CD14-positive monocyte (primary cell): Measurements from ENCODE around the gene KIF16B. TPM values are rescaled to one million over a fixed set of nuclear protein-coding genes. Genes with fewer than 3 reads are reported as not detected.

ENCODE experiments used
- DNase-seq, 3 donors: peaks; one replicate each; pipeline ENCODE4 v3.0.0-alpha.2; 2011 to 2022
- H2AFZ ChIP-seq: 2 replicates; pipeline ENCODE4 v1.6.0; 2012; ENCODE audit warnings: mild to moderate bottlenecking, low read depth, low read length, inconsistent platforms; ENCODE audit not compliant: insufficient read depth, poor library complexity, severe bottlenecking
- H3K27ac ChIP-seq, 2 donors: 1 replicate in 1 of 2; 2 replicates in 1 of 2; pipeline ENCODE4 v1.5.1; 2012 to 2013; ENCODE audit warnings: low read length in 2 of 2, control low read depth in 1 of 2, inconsistent platforms in 1 of 2, low read depth in 1 of 2, mild to moderate bottlenecking in 1 of 2
- H3K27me3 ChIP-seq, 2 donors: one replicate each; pipeline versions ENCODE4 v1.6.0 to v1.6.1; 2011 to 2013; ENCODE audit warnings: low read length in 2 of 2; ENCODE audit not compliant: control insufficient read depth in 2 of 2, insufficient read depth in 2 of 2
- H3K36me3 ChIP-seq, 2 donors: replicated peaks in 1 of 2; 1 replicate in 1 of 2; 2 replicates in 1 of 2; pipeline versions ENCODE4 v1.5.1 to v1.6.1; 2012 to 2013; ENCODE audit warnings: low read length in 2 of 2, control low read depth in 1 of 2, inconsistent platforms in 1 of 2, mild to moderate bottlenecking in 1 of 2; ENCODE audit not compliant: insufficient read depth in 2 of 2, control insufficient read depth in 1 of 2
- H3K4me1 ChIP-seq, 2 donors: 1 replicate in 1 of 2; 2 replicates in 1 of 2; pipeline versions ENCODE4 v1.5.1 to v1.6.1; 2012 to 2013; ENCODE audit warnings: low read length in 2 of 2, control low read depth in 1 of 2, inconsistent platforms in 1 of 2, mild to moderate bottlenecking in 1 of 2, moderate library complexity in 1 of 2; ENCODE audit not compliant: insufficient read depth in 2 of 2, control insufficient read depth in 1 of 2
- H3K4me2 ChIP-seq: replicated peaks from 2 replicates; pipeline ENCODE3; 2012; ENCODE audit warnings: low read length, moderate library complexity, mild to moderate bottlenecking; ENCODE audit not compliant: poor library complexity, severe bottlenecking; ENCODE audit errors: extremely low read depth
- H3K4me3 ChIP-seq, 3 experiments: fragments of 200-600 bp in 1 of 3; sonication (generic) in 1 of 3; replicated peaks in 1 of 3; 1 replicate in 2 of 3; 2 replicates in 1 of 3; pipeline ENCODE4 v1.5.1; 2011 to 2013; ENCODE audit warnings: low read length in 3 of 3, mild to moderate bottlenecking in 3 of 3, control low read depth in 2 of 3, low read depth in 2 of 3, inconsistent platforms in 1 of 3, moderate library complexity in 1 of 3
- H3K79me2 ChIP-seq: 2 replicates; pipeline ENCODE4 v1.6.0; 2012; ENCODE audit warnings: mild to moderate bottlenecking, control low read depth, inconsistent platforms, low read length, moderate library complexity; ENCODE audit not compliant: insufficient read depth
- H3K9ac ChIP-seq: 2 replicates; pipeline ENCODE4 v1.6.0; 2017; ENCODE audit warnings: low read length, mild to moderate bottlenecking; ENCODE audit not compliant: insufficient read depth, poor library complexity, severe bottlenecking
- H3K9me3 ChIP-seq, 2 donors: replicated peaks in 1 of 2; 1 replicate in 1 of 2; 2 replicates in 1 of 2; pipeline versions ENCODE4 v1.5.1 to v1.6.1; 2012 to 2013; ENCODE audit warnings: low read length in 2 of 2, control low read depth in 1 of 2; ENCODE audit not compliant: control insufficient read depth in 1 of 2, insufficient read depth in 1 of 2
- H4K20me1 ChIP-seq: 2 replicates; pipeline ENCODE4 v1.6.0; 2012; ENCODE audit warnings: mild to moderate bottlenecking, low read length, control low read depth, moderate library complexity; ENCODE audit not compliant: insufficient read depth
- H3K27ac Mint-ChIP-seq, 7 donors: one replicate each; pipeline ENCODE4 v1.8.0; 2020; ENCODE audit warnings: mild to moderate bottlenecking in 7 of 7, mixed read lengths in 7 of 7, moderate library complexity in 6 of 7, inconsistent platforms in 2 of 7
- H3K27me3 Mint-ChIP-seq, 3 donors: one replicate each; pipeline ENCODE4 v1.8.0; 2021 to 2022; ENCODE audit warnings: low read depth in 3 of 3, mild to moderate bottlenecking in 3 of 3, mixed read lengths in 3 of 3, moderate library complexity in 3 of 3, inconsistent platforms in 1 of 3
- H3K36me3 Mint-ChIP-seq, 2 donors: one replicate each; pipeline ENCODE4 v1.8.0; 2020; ENCODE audit warnings: mixed read lengths in 2 of 2, inconsistent platforms in 1 of 2, mild to moderate bottlenecking in 1 of 2
- H3K4me1 Mint-ChIP-seq: one replicate; pipeline ENCODE4 v1.8.0; 2020; ENCODE audit warnings: mild to moderate bottlenecking, mixed read lengths
- H3K4me3 Mint-ChIP-seq, 2 donors: one replicate each; pipeline ENCODE4 v1.8.0; 2020; ENCODE audit warnings: mild to moderate bottlenecking in 2 of 2, mixed read lengths in 2 of 2, moderate library complexity in 1 of 2
- H3K9me3 Mint-ChIP-seq, 7 donors: one replicate each; pipeline ENCODE4 v1.8.0; 2020 to 2022; ENCODE audit warnings: mixed read lengths in 7 of 7, mild to moderate bottlenecking in 6 of 7, moderate library complexity in 6 of 7, inconsistent platforms in 2 of 7
- CTCF ChIP-seq: fragments of 200-600 bp; IDR thresholded peaks from one replicate; pipeline ENCODE4 v1.8.0; 2022; ENCODE audit warnings: antibody characterized with exemption, mild to moderate bottlenecking
- WGBS: methylation state at CpG from one replicate; pipeline ENCODE4 v1.1.5; 2013; ENCODE audit warnings: missing lambda C conversion rate; ENCODE audit not compliant: insufficient coverage; 5-methylcytosine and 5-hydroxymethylcytosine counted together
- intact Hi-C, 2 donors: fragments of 100-400 bp; cut with micrococcal nuclease; formaldehyde crosslinking; loops; one replicate each; pipeline versions ENCODE4 v1.15.0 to v1.15.1; 2023
- polyA plus RNA-seq, 3 donors: library from polyadenylated mRNA; depleted of rRNA in 1 of 3; unstranded in 2 of 3; stranded (reverse) in 1 of 3; fragments of 300-500 nt in 2 of 3; fragments of >200 nt in 1 of 3; fragmentation: Illumina TruSeq in 2 of 3; gene quantifications; 1 replicate in 2 of 3; 2 replicates in 1 of 3; pipeline ENCODE4 v1.2.3, GENCODE V29; 2012 to 2021

The KIF16B gene
- polyA plus RNA-seq, 3 donors, result 0.89 to 2.9 (median 2.8) TPM

DNA sequence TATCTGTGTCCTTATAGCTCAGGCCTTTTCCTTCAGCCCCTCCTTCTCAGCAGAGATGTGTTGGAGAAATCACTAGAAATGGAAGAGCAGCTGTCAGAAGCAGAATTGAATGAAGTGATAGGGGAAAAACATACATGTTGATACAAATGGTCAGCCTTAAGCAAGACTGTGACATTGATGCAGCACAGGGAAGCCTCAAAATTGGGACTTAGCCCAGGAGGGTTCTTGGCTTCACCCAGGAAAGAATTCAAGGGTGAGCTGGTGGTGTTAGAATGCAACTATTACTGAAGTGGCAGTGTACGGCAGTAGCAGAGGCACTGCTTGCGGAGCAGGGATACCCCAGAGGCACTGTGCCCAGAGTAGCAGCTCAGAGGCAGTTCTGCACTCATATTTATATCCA is 8.0 kb upstream of the KIF16B start:
- intact Hi-C loops, result no loop called here
- no peak overlapping the region for H3K4me2 ChIP-seq
- no peak overlapping the region for H3K4me3 ChIP-seq
- Mint-ChIP-seq H3K9me3 (peaks cover 0 to 1% (median 0%) of the 10 kb centered on the region in 7 donors), H3K4me1 (no peaks in the 10 kb centered on the region), H3K4me3 (no peak overlapping the region), H3K27me3 (peaks cover 5 to 8% (median 5%) of the 10 kb centered on the region in 3 donors), H3K36me3 (no peaks in the 10 kb centered on the region), H3K27ac (no peak overlapping the region)
- H3K79me2 ChIP-seq, result no peaks in the 10 kb centered on the region
- H3K9me3 ChIP-seq, result no peaks in the 10 kb centered on the region
- no peak overlapping the region for H3K27ac ChIP-seq
- no peaks in the 10 kb centered on the region for H4K20me1 ChIP-seq
- no peak overlapping the region for H2AFZ ChIP-seq
- no peaks in the 10 kb centered on the region for H3K36me3 ChIP-seq
- WGBS, result no CpG with 5 or more reads among the region's 2 CpGs
- no peak for TF ChIP-seq CTCF
- no peaks in the 10 kb centered on the region for H3K4me1 ChIP-seq
- no peak overlapping the region for H3K9ac ChIP-seq
- H3K27me3 ChIP-seq, result no peaks in the 10 kb centered on the region
- no peak for DNase-seq

GRCh38 chr20:16580620-16581019 is 7.4 kb upstream of the KIF16B start:
- Histone ChIP-seq H3K27ac (no peak overlapping the region), H3K4me1 (peaks cover under 1 to 1% of the 10 kb centered on the region in 2 donors), H4K20me1 (no peaks in the 10 kb centered on the region), H2AFZ (no peak overlapping the region), H3K27me3 (no peaks in the 10 kb centered on the region), H3K4me2 (no peak overlapping the region), H3K4me3 (no peak overlapping the region), H3K9ac (no peak overlapping the region), H3K36me3 (no peaks in the 10 kb centered on the region), H3K9me3 (no peaks in the 10 kb centered on the region), H3K79me2 (no peaks in the 10 kb centered on the region)
- Mint-ChIP-seq H3K9me3 (no peaks in the 10 kb centered on the region), H3K36me3 (no peaks in the 10 kb centered on the region), H3K27me3 (peaks cover 2 to 8% (median 8%) of the 10 kb centered on the region in 3 donors), H3K27ac (no peak overlapping the region), H3K4me3 (no peak overlapping the region), H3K4me1 (peaks cover 3% of the 10 kb centered on the region)
- TF ChIP-seq CTCF, result no peak
- WGBS, result no CpG with 5 or more reads among the region's 2 CpGs
- intact Hi-C loops, result no loop called here
- no peak for DNase-seq
